GM12878 (cell line): ENCODE measurements around the gene TLX1. TPM values are rescaled to one million over a fixed set of nuclear protein-coding genes. Genes with fewer than 3 reads are reported as not detected.

Source experiments
- ATAC-seq: fragments of 200-7000 bp; cut with Tn5 transposase; 3 replicates; pipeline ENCODE4 v1.9.1; 2020; ENCODE audit warnings: mild to moderate bottlenecking, moderate library complexity
- BruUV-seq: library from RNA; stranded (reverse); fragments of 400-500 nt; replicated peaks from 2 replicates; lab custom pipeline; 2021; lab: Mats Ljungman, UMichigan
- CTCF ChIA-PET: fragments of 300-600 bp; sonication (Branson Sonifier 250); formaldehyde crosslinking; extraction: SDS; loops from one replicate; lab custom pipeline; 2021; ENCODE audit warnings: inconsistent platforms; lab: Yijun Ruan, JAX
- POLR2A ChIA-PET: fragments of 350-600 bp; formaldehyde crosslinking; extraction: SDS; loops from one replicate; lab custom pipeline; 2021; ENCODE audit warnings: inconsistent platforms; lab: Charles Lee
- RAD21 ChIA-PET: fragments of 300-600 bp; sonication (Branson Sonifier 250); formaldehyde crosslinking; loops from one replicate; lab custom pipeline; 2023; ENCODE audit warnings: antibody characterized with exemption; ENCODE audit not compliant: unreplicated experiment; lab: Charles Lee
- SMC1A ChIA-PET: fragments of 300-600 bp; sonication (Branson Sonifier 250); formaldehyde crosslinking; loops from one replicate; lab custom pipeline; 2023; ENCODE audit not compliant: unreplicated experiment, uncharacterized antibody; lab: Charles Lee
- DNase-seq: peaks from one replicate; pipeline ENCODE4 v3.0.0-alpha.2; 2011; ENCODE audit warnings: low read depth, low spot score
- FAIRE-seq: peaks from 3 replicates; lab custom pipeline; 2011; peaks lifted over from hg19 to GRCh38; lab: Jason Lieb, UNC
- H2AFZ ChIP-seq: 2 replicates; pipeline ENCODE4 v1.6.0; 2011; ENCODE audit warnings: low read depth, low read length, control low read depth; ENCODE audit not compliant: control insufficient read depth
- H3K27ac ChIP-seq: 2 replicates; pipeline ENCODE4 v1.5.1; 2011; ENCODE audit warnings: control low read depth; ENCODE audit not compliant: control insufficient read depth, insufficient read depth
- H3K27me3 ChIP-seq, 2 experiments: replicated peaks in 1 of 2; 2 replicates each; pipeline versions ENCODE4 v1.6.0 to v1.6.1; 2011; ENCODE audit warnings: low read length in 1 of 2; ENCODE audit not compliant: control insufficient read depth in 2 of 2, insufficient read depth in 2 of 2
- H3K36me3 ChIP-seq, 2 experiments: 2 replicates each; pipeline ENCODE4 v1.5.1; 2011; ENCODE audit warnings: low read length in 1 of 2; ENCODE audit not compliant: control insufficient read depth in 2 of 2, insufficient read depth in 2 of 2
- H3K4me1 ChIP-seq: 2 replicates; pipeline ENCODE4 v1.6.1; 2011; ENCODE audit warnings: mild to moderate bottlenecking, low read length, moderate library complexity, mixed read lengths; ENCODE audit not compliant: control insufficient read depth, insufficient read depth
- H3K4me2 ChIP-seq: 2 replicates; pipeline ENCODE4 v1.6.0; 2011; ENCODE audit warnings: control low read depth; ENCODE audit not compliant: control insufficient read depth, insufficient read depth
- H3K4me3 ChIP-seq: fragments of 200-600 bp; sonication (generic); 2 replicates; pipeline ENCODE4 v1.5.1; 2016
- H3K79me2 ChIP-seq: 2 replicates; pipeline ENCODE4 v1.6.0; 2011; ENCODE audit warnings: low read length; ENCODE audit not compliant: control insufficient read depth, insufficient read depth
- H3K9ac ChIP-seq: 2 replicates; pipeline ENCODE4 v1.8.0; 2011; ENCODE audit warnings: low read length, control low read depth, mixed read lengths; ENCODE audit not compliant: control insufficient read depth, insufficient read depth
- H3K9me3 ChIP-seq: replicated peaks from 3 replicates; pipeline ENCODE4 v1.5.1; 2011; ENCODE audit warnings: mild to moderate bottlenecking, low read length; ENCODE audit not compliant: control insufficient read depth, insufficient read depth
- H4K20me1 ChIP-seq: 2 replicates; pipeline ENCODE4 v1.6.0; 2011; ENCODE audit not compliant: control insufficient read depth, insufficient read depth
- BMI1 ChIP-seq: fragments of 450-650 bp; IDR thresholded peaks from 2 replicates; pipeline ENCODE4 v1.6.1; 2016; ENCODE audit warnings: mild to moderate bottlenecking, moderate library complexity, borderline replicate concordance
- CEBPZ ChIP-seq: fragments of 150-350 bp; IDR thresholded peaks from 2 replicates; pipeline ENCODE4 v1.6.1; 2016; ENCODE audit warnings: low read depth, low read length
- EED ChIP-seq: sonication (generic); IDR thresholded peaks from 2 replicates; pipeline ENCODE4 v1.6.1; 2016; ENCODE audit warnings: antibody characterized with exemption, low read depth
- PRDM15 ChIP-seq: fragments of 450-650 bp; formaldehyde crosslinking; IDR thresholded peaks from 2 replicates; pipeline ENCODE4 v1.4.0; 2020; ENCODE audit warnings: mild to moderate bottlenecking, moderate library complexity
- SMC3 ChIP-seq: IDR thresholded peaks from 2 replicates; pipeline ENCODE4 v1.6.1; 2011; ENCODE audit warnings: low read length, improper control_type of control experiment, borderline replicate concordance
- WRNIP1 ChIP-seq: IDR thresholded peaks from 2 replicates; pipeline ENCODE4 v1.6.1; 2011; ENCODE audit warnings: low read depth, low read length, improper control_type of control experiment, borderline replicate concordance
- WGBS: methylation state at CpG from one replicate; pipeline ENCODE4 v1.1.6; 2016; ENCODE audit warnings: low lambda C conversion rate; ENCODE audit not compliant: insufficient replicate concordance, insufficient coverage; ENCODE audit errors: missing lambda C conversion rate; 5-methylcytosine and 5-hydroxymethylcytosine counted together
- in situ Hi-C: fragments of 300-500 bp; cut with MboI; formaldehyde crosslinking; loops from 9 replicates; pipeline ENCODE4 v1.14.3; 2018; ENCODE audit warnings: mixed read lengths
- intact Hi-C: fragments of 100-400 bp; cut with micrococcal nuclease; formaldehyde crosslinking; loops from one replicate; pipeline ENCODE4 v1.14.2; 2022; ENCODE audit not compliant: unreplicated experiment
- polyA plus RNA-seq, 11 experiments: library from polyadenylated mRNA; depleted of rRNA in 4 of 11; unstranded in 6 of 11; stranded (reverse) in 5 of 11; fragments of >200 nt; fragmentation: Nextera tagmentation in 4 of 11; fragmentation: Illumina TruSeq in 1 of 11; extraction: Ambion mirVana in 4 of 11; extraction: Trizol in 1 of 11; gene quantifications; 1 replicate in 1 of 11; 2 replicates in 10 of 11; pipeline versions ENCODE4 v1.2.1 to v1.2.3, GENCODE V29; 2011 to 2016; ENCODE audit warnings: inconsistent platforms in 2 of 11, missing spikeins in 2 of 11, low read depth in 1 of 11
- total RNA-seq, 4 experiments: library from RNA; depleted of rRNA in 3 of 4; stranded (reverse); fragments of >200 nt in 3 of 4; fragmentation: Illumina TruSeq in 1 of 4; extraction: Trizol in 1 of 4; gene quantifications; 2 replicates each; pipeline versions ENCODE4 v1.2.1 to v1.2.3, GENCODE V29; 2013 to 2021

TLX1 gene
- total and polyA plus RNA-seq, 10 of the 15 experiments (the other 5 are each of a cell fraction or from before 2014, with no cell fraction given) = not detected

GRCh38 chr10:101143345-101143630 is 12.2 kb downstream of the TLX1 start:
- Histone ChIP-seq H3K9me3 (no peaks in the 10 kb centered on the region), H3K4me1 (no peaks in the 10 kb centered on the region), H4K20me1 (no peaks in the 10 kb centered on the region), H2AFZ (no peak overlapping the region), H3K27me3 (peaks cover 27 to 28% of the 10 kb centered on the region in 2 experiments), H3K27ac (no peak overlapping the region), H3K79me2 (no peaks in the 10 kb centered on the region), H3K4me2 (no peak overlapping the region), H3K4me3 (no peak overlapping the region), H3K9ac (no peak overlapping the region), H3K36me3 (no peaks in the 10 kb centered on the region)
- 0% methylated on average over 1 of the region's 1 CpG for WGBS
- SMC1A ChIA-PET = interaction anchor here (1.3 to 5.1 kb wide), 5 partner anchors 46 to 127 kb away, joined by 3 to 72 read pairs (median 19); no protein-coding TSS in a partner anchor
- no peak for ATAC-seq
- DNase-seq = no peak
- CTCF ChIA-PET = interaction anchor here (1.2 to 5.1 kb wide), 9 partner anchors 16 to 112 kb away, joined by 3 to 231 read pairs (median 14); partner anchors contain the start of genes PDZD7 and SFXN3
- FAIRE-seq = no peak
- no TSS peak for BruUV-seq
- TF ChIP-seq SMC3 = no peak
- TF ChIP-seq BMI1 = no peak
- no peak for TF ChIP-seq PRDM15 (CRISPR knock-in tag)
- no peak for TF ChIP-seq WRNIP1
- TF ChIP-seq CEBPZ = no peak
- TF ChIP-seq EED = no peak
- POLR2A ChIA-PET = no interaction called here
- intact Hi-C loops (no loop called here), in situ Hi-C loops (loop anchor here (5.0 kb wide), 2 partner anchors 46 to 106 kb away; no protein-coding TSS in a partner anchor)
- RAD21 ChIA-PET = interaction anchor here (1.6 kb wide), 1 partner anchor 69 kb away, joined by 4 read pairs; no protein-coding TSS in a partner anchor
